ENCODE measurements around the gene ZNF436.
A peak's percentile ranks its signal among the peaks of the same experiment; 100 is the strongest.

Gene ZNF436

GRCh38 chr1:23369335-23370013 lies at the start of gene ZNF436:
Gene ZNF436, minus strand, starts transcription at chr1:23369836. Its CDS starts 1,831 bp downstream, at chr1:23368005.
- DNase-seq (ENCODE audit: low read depth, low spot score): no peak

DNA sequence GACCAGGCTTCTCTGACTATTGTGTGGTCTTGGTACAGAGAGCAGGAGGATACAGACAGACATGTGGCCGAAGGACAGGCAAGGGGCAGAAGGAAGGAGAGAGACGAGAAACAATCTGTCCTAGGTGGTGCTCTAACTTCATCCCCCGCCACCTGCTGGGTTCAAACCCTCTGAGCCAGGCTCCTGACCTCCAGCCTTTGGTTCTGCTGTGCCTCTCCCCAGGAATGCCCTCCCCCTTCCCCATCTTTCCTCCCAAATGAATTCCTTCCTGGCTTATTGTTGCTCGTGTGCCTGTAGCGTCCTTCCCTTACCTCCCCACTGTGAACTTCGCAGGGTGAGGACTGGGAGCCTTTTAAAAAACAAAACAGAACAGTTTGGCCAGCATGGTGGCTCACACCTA lies 49.5 kb upstream of the ZNF436 start:
- DNase-seq (ENCODE audit: low read depth, low spot score): no peak

DNA sequence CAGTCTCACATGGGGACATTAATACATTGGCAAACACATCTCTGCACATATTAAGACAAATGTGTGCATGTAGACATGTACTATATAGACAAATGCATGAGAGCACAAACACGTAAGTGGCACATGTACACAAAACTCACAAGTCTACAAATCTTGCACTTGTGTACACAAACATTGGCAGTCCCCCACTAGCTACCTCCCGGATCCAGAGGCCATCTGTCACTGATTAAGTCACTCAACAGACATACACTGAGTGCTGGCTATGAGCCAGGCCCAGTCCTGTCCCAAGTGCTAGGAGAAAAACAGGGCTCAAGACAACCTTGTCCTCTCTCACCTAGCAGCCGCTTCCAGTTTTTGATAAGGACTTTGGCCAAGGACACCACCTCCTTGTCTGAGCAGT lies 47.9 kb upstream of the ZNF436 start:
- no peak for DNase-seq (ENCODE audit: low read depth, low spot score)

DNA sequence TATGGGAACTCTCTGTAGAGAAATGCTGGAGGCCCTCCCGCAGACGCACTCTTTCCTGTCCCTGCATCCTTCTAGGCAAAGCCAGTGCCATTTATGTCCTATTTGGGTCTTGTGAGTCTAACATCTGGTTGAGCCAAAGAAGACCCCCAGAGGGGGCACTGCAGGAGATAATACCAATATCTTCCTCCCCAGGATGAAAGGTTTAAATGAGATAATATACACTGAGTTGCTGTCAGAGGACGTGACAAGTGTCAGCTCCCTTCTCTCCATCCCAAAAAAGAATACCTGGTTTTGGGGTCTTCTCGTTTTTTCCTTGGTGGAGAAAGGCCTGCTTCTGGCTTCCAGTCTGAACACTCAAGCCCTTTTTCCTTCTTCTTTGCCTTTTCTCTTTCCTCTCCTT lies 47.3 kb upstream of the ZNF436 start:
- no peak for DNase-seq (ENCODE audit: low read depth, low spot score)

DNA sequence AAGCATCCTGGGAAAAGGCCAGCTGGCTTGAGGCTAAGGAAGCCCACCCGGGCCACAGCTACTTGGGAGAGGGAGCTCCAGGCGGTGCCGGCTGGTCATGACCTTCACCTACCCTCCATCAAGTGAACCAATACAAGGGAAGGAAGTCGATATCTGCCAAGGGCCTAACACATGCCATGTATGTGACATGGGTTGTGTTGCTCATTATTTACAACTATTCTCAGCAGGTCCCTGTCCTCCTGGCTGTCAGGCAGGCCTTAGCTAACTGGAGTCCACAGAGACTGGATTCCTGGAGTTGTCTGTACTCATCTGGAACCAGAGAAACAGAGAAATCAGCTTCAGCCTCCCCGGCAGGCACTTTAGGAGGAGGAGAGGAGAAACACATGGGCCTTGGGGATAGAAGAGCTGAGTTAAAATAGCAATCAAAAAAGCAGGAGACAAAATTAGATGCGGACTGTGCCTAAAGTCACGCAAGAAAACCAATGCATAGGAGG lies 39.2 kb upstream of the ZNF436 start:
- DNase-seq (ENCODE audit: low read depth, low spot score): no peak

DNA sequence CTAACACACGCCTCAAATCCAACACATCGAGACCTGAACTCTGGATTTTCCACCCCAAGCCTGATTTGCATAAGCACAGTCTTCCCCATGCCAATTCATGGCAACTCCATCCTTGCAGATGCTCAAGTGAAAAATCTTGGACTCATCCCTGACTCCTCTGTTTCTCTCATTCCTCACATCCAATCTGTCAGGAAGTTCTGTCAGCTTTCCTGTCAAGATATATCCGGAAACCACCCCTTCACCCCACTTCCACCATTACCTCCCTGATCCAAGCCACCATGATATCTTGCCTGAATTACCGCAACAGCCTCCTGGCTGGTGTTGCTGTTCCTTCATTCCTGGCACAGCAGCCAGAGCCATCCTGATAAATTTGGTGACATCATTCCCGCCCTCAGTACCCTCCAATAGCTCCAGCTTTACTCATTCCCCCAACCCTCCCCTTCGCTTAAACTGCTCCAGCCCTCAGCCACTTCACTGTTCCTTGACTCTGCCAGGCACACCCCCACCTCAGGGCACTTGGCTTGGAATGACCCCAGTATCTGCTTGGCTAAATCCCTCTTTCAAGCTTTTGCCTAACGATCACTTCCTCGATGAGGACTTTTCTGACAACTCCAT lies 37.5 kb upstream of the ZNF436 start:
- DNase-seq (ENCODE audit: low read depth, low spot score): no peak

DNA sequence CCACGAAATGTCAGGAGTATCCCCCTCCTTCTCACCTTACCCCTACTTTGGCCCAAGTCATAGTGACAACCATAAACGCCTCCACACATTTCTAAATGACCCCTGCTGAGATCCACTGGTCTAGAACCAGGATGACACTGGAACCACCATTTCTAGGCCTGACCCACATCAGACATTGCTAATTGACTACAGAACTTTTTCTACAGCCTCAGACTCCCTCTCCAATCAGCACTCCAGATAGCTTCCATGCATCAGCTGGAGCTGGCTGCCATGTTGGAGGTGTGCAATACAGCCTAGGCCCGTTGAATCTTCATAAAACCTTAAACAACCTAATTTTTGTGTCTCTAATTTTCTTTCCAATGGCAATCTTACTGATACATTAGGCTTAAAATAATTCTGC lies 36.3 kb upstream of the ZNF436 start:
- no peak for DNase-seq (ENCODE audit: low read depth, low spot score)

DNA sequence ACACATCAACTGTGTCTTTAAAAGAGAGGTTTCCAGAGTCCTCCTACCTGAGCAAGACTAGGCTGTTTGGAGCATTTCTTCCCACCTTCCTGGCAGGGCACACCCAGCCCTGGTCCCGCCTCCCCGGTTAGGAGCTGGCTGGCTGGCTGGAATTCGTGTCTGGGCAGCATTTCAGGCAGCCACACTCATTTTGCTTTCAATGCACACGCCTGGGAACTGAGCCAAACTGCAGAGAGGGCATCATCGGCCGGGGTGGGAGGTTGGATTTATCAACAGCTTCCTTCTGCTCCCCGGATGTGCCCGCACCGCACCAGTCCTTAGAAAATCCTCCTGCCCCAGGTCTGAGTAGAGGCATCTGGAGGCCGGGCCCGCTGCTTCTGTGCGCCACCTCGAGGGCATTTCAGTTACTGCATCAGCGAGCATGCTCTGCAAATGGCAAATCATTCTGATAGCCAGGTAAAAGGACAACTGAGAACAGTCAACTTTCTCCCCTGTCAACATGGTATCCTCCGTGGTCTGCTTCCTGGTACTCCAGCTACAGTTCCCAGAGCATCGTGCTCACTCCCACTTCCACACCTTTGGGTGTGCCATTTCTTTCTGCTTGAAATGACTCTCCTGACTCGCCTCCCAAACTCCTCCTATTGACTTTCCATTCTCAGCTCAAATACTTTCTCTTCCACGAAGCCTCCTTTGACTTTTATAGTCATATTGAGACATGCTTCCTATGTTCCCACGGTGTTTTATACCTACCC lies 34.3 kb upstream of the ZNF436 start:
- DNase-seq (ENCODE audit: low read depth, low spot score): peak; percentile 63

DNA sequence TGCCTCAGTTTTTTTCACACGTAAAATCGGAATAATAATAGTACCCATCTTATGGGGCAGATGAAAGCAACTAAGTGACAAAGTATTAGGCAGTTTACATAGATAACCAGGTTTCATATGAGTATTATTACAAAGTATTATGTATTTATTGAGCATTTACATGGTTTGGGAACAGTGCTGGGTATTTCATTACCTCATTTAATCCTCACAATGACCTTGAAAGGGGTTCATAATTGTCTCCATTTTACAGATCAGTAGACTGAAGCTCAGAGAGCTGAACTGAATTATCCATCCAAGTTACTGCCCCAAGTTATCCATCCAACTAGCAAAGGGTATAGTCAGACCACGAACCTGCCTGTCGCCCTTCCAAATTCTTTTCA lies 33.7 kb upstream of the ZNF436 start:
- no peak for DNase-seq (ENCODE audit: low read depth, low spot score)

DNA sequence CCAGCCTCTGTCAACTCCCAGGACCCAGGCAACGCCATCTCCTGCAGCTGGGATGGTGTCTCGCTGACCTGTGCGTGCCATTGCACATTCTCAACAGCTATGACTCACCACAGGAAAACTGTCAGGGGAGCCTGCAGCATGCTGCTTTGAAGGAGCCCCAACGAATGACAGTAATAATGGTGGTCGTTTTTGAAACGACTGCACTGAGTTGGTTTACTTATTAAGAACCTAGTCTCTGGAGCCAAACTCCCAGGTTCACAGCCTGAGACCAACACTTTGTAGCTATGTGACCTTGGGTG lies 33.4 kb upstream of the ZNF436 start:
- DNase-seq (ENCODE audit: low read depth, low spot score): no peak

- no peak for DNase-seq (ENCODE audit: low read depth, low spot score)
Observed at GRCh38 chr1:23402286-23403037, 32.8 kb upstream of the ZNF436 start.

- DNase-seq (ENCODE audit: low read depth, low spot score): no peak
Observed at GRCh38 chr1:23401313-23401712, 31.7 kb upstream of the ZNF436 start.

GRCh38 chr1:23400324-23401114 lies 30.9 kb upstream of the ZNF436 start:
- no peak for DNase-seq (ENCODE audit: low read depth, low spot score)

- no peak for DNase-seq (ENCODE audit: low read depth, low spot score)
Observed at GRCh38 chr1:23399229-23399628, 29.6 kb upstream of the ZNF436 start.

GRCh38 chr1:23397908-23398307 lies 28.3 kb upstream of the ZNF436 start:
- DNase-seq (ENCODE audit: low read depth, low spot score): no peak

GRCh38 chr1:23396380-23396779 lies 26.7 kb upstream of the ZNF436 start:
- DNase-seq (ENCODE audit: low read depth, low spot score): no peak

DNA sequence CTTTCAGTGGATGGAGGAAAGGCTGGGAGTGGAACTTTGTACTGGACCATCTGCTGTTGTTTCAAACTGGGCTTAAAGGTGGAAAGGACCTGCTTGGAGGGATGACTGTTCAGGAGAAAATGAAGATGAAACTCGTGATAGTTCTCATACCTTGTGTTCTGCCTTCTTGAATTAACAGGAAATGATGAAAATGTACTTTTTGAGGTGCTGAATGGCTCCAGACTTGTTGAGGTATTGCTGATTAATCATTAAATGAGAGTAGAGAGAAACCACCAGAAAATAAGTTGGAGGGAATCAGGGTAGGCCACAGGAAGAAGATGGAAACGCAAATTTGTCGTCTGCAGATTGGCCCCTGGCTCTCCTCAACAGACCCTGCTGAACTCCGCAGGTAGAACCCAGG lies 26.2 kb upstream of the ZNF436 start:
- DNase-seq (ENCODE audit: low read depth, low spot score): no peak

DNA sequence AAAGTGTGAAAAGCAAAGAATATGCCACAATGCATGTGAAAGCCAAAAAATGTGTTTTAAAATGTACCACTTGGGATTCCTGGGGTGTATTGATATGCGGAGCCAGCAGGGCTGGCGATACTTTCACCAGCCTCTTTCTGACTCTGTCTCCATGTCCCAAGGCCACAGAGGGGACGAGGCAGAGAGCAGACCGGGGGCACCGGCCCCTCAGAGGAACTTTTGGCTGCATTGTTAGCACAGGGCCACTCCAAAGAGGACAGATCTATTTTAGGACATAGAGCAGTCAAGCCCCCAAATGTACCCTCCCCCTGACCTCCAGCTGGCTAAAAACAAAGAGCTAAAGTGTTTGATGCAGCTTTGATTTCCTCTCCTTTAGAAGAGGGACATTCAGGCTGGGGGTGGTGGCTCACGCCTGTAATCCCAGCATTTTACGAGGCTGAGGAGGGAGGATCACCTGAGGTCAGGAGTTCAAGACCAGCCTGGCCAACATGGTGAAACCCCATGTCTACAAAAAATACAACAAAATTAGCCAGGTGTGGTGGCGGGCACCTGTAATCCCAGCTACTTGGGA lies 25.6 kb upstream of the ZNF436 start:
- DNase-seq (ENCODE audit: low read depth, low spot score): no peak

GRCh38 chr1:23394684-23395083 lies 25.0 kb upstream of the ZNF436 start:
- DNase-seq (ENCODE audit: low read depth, low spot score): no peak

DNA sequence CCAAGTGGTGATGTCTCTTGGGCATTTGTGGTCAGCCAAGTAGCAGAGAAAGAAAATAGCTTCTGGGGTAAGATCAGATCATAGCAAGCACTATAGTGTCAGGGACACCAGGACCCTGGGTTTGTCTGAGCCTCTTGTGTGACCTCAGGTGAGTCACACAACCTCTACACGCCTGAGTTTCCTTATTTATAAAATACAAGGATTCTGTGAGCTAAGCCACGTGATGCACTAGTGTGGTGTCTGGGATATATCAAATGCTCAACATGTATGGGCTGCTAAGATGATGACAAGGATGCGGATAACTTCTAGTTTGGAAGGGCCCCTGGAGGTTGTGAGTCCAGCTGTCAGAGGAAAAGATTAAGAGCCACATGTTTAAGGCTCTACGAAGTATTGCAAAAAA lies 24.5 kb upstream of the ZNF436 start:
- DNase-seq (ENCODE audit: low read depth, low spot score): no peak

DNA sequence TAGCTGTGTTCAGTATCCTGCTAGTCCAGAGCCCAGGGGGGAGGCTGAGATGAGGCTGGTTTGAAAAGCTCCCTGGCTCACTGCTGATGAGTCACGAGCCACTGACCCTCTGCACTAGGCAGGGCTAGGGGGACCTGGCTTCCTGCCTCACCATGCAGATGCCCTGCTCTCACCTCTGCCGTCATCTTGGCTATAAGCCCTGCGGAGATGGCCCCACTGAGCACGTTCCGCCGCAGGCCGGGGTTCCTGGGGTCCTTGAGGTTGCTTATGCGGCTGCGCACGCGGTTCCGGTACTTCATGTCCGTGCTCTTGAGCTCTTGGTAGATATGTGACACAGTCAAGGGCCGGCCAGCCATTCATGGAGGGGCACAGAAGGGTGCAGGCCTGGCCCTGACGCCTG lies 24.1 kb upstream of the ZNF436 start:
- no peak for DNase-seq (ENCODE audit: low read depth, low spot score)

Data from activated CD4-positive, CD25-positive, alpha-beta regulatory T cell treated with anti-CD3 and anti-CD28 coated beads, Interleukin-2, amount 50 U/mL, for 16 hours (primary cell).